GM18870 (cell line): Measurements from ENCODE around the gene SLC25A18.
"Not testable (repeated sequence)": the region's sequence is repeated elsewhere in the genome, so short reads cannot be mapped to it uniquely, and the experiment has no call there.

Experiments
- ATAC-seq: cut with Tn5 transposase; IDR thresholded peaks from one replicate; pipeline ENCODE4 v1.9.1; 2021; ENCODE audit warnings: moderate library complexity; ENCODE audit not compliant: unreplicated experiment

SLC25A18 gene

GRCh38 chr22:17562906-17563870 lies at the start of gene SLC25A18:
Gene SLC25A18 (plus strand): TSS chr22:17563498. CDS start chr22:17579945, 16,447 bp downstream.
- no peak for ATAC-seq

GRCh38 chr22:17513612-17514011 lies 49.7 kb upstream of the SLC25A18 start:
- no peak for ATAC-seq

GRCh38 chr22:17514084-17514483 lies 49.2 kb upstream of the SLC25A18 start:
- ATAC-seq, result no peak

GRCh38 chr22:17518406-17518805 lies 44.9 kb upstream of the SLC25A18 start:
- no peak for ATAC-seq

- ATAC-seq, result not testable (repeated sequence)
Measured at GRCh38 chr22:17521971-17522370, 41.3 kb upstream of the SLC25A18 start.

- no peak for ATAC-seq
Measured at GRCh38 chr22:17523925-17524324, 39.4 kb upstream of the SLC25A18 start.

- ATAC-seq, result no peak
Measured at GRCh38 chr22:17536269-17536668, 27.0 kb upstream of the SLC25A18 start.

GRCh38 chr22:17537155-17537554 lies 26.1 kb upstream of the SLC25A18 start:
- ATAC-seq, result no peak

GRCh38 chr22:17540481-17540880 lies 22.8 kb upstream of the SLC25A18 start:
- ATAC-seq, result no peak

- no peak for ATAC-seq
Measured at GRCh38 chr22:17541476-17541875, 21.8 kb upstream of the SLC25A18 start.

GRCh38 chr22:17542452-17542851 lies 20.8 kb upstream of the SLC25A18 start:
- no peak for ATAC-seq

- no peak for ATAC-seq
Measured at GRCh38 chr22:17548010-17548755, 15.1 kb upstream of the SLC25A18 start.

- ATAC-seq, result no peak
Measured at GRCh38 chr22:17548756-17549035, 14.6 kb upstream of the SLC25A18 start.

- no peak for ATAC-seq
Measured at GRCh38 chr22:17549183-17549582, 14.1 kb upstream of the SLC25A18 start.

GRCh38 chr22:17549655-17550054 lies 13.6 kb upstream of the SLC25A18 start:
- no peak for ATAC-seq

- no peak for ATAC-seq
Measured at GRCh38 chr22:17552737-17553136, 10.6 kb upstream of the SLC25A18 start.

GRCh38 chr22:17554814-17555213 lies 8.5 kb upstream of the SLC25A18 start:
- ATAC-seq, result no peak

GRCh38 chr22:17559188-17559587 lies 4.1 kb upstream of the SLC25A18 start:
- ATAC-seq, result no peak

GRCh38 chr22:17563936-17564391 lies 666 bp downstream of the SLC25A18 start:
- no peak for ATAC-seq

GRCh38 chr22:17566016-17566687 lies 2.9 kb downstream of the SLC25A18 start:
- ATAC-seq, result not testable (repeated sequence)

- no peak for ATAC-seq
Measured at GRCh38 chr22:17566776-17567175, 3.5 kb downstream of the SLC25A18 start.
